ENCODE data around the gene ZNF205. TPM values are rescaled to one million over a fixed set of nuclear protein-coding genes. Genes with fewer than 3 reads are reported as not detected.

ZNF205 gene
- polyA plus RNA-seq, 3 donors = 1.0 to 6.7 (median 1.3) TPM

GRCh38 chr16:3095869-3096268 lies 16.5 kb upstream of the ZNF205 start:
- H3K27ac Mint-ChIP-seq = peak overlapping the region; percentile 67 to 93 (median 85)
- Histone ChIP-seq H3K27me3 (ENCODE audit: control insufficient read depth in 2 of 2, insufficient read depth in 2 of 2, low read length in 2 of 2) (no peaks in the 10 kb centered on the region), H2AFZ (ENCODE audit: insufficient read depth, low read depth, low read length, poor library complexity, severe bottlenecking) (peak overlapping the region; percentile 33), H3K27ac (ENCODE audit: low read depth in 1 of 2, low read length in 2 of 2) (peak overlapping the region; percentile 42 to 77), H3K9me3 (replicated peaks in 1 of 2; ENCODE audit: control insufficient read depth in 1 of 2, insufficient read depth in 1 of 2, low read length in 2 of 2) (no peaks in the 10 kb centered on the region), H3K36me3 (replicated peaks in 1 of 2; ENCODE audit: control insufficient read depth in 1 of 2, insufficient read depth in 2 of 2, low read length in 2 of 2) (no peaks in the 10 kb centered on the region), H3K4me2 (replicated peaks; ENCODE audit: extremely low read depth, low read length, poor library complexity, severe bottlenecking) (peak overlapping the region; percentile 47), H3K9ac (ENCODE audit: insufficient read depth, low read length, poor library complexity, severe bottlenecking) (no peak overlapping the region), H3K79me2 (ENCODE audit: insufficient read depth, low read length) (no peaks in the 10 kb centered on the region), H3K4me1 (ENCODE audit: control insufficient read depth in 1 of 2, insufficient read depth in 2 of 2, low read length in 2 of 2) (peaks cover 36 to 38% of the 10 kb centered on the region in 2 donors), H3K4me3 (replicated peaks in 1 of 3; ENCODE audit: low read depth in 2 of 3, low read length in 3 of 3) (peak overlapping the region in 1 of 3 experiments; percentile 25), H4K20me1 (ENCODE audit: insufficient read depth, low read length) (no peaks in the 10 kb centered on the region)
- H3K4me3 Mint-ChIP-seq = no peak overlapping the region
- H3K27me3 Mint-ChIP-seq (ENCODE audit: low read depth in 3 of 3) = peaks cover 10 to 11% (median 10%) of the 10 kb centered on the region in 3 donors
- peak; percentile 84 to 92 (median 92) for DNase-seq
- peak; percentile 68 for TF ChIP-seq CTCF (IDR thresholded peaks at IDR 0.05)
- WGBS (ENCODE audit: insufficient coverage) = no CpG with 5 or more reads among the region's 4 CpGs
- no peaks in the 10 kb centered on the region for H3K36me3 Mint-ChIP-seq
- H3K4me1 Mint-ChIP-seq = peaks cover 36% of the 10 kb centered on the region
- H3K9me3 Mint-ChIP-seq = no peaks in the 10 kb centered on the region
- intact Hi-C loops (cut with micrococcal nuclease) = loop anchor here in 1 of 2 donors (1.0 kb wide), 1 partner anchor 33 kb away; no protein-coding TSS in a partner anchor

- Histone ChIP-seq H3K79me2 (ENCODE audit: insufficient read depth, low read length) (no peaks in the 10 kb centered on the region), H3K9ac (ENCODE audit: insufficient read depth, low read length, poor library complexity, severe bottlenecking) (no peak overlapping the region), H3K27me3 (ENCODE audit: control insufficient read depth in 2 of 2, insufficient read depth in 2 of 2, low read length in 2 of 2) (no peaks in the 10 kb centered on the region), H2AFZ (ENCODE audit: insufficient read depth, low read depth, low read length, poor library complexity, severe bottlenecking) (peak overlapping the region; percentile 33), H3K4me2 (replicated peaks; ENCODE audit: extremely low read depth, low read length, poor library complexity, severe bottlenecking) (peak overlapping the region; percentile 47), H3K9me3 (replicated peaks in 1 of 2; ENCODE audit: control insufficient read depth in 1 of 2, insufficient read depth in 1 of 2, low read length in 2 of 2) (no peaks in the 10 kb centered on the region), H3K4me3 (replicated peaks in 1 of 3; ENCODE audit: low read depth in 2 of 3, low read length in 3 of 3) (peak overlapping the region in 1 of 3 experiments; percentile 25), H3K36me3 (replicated peaks in 1 of 2; ENCODE audit: control insufficient read depth in 1 of 2, insufficient read depth in 2 of 2, low read length in 2 of 2) (no peaks in the 10 kb centered on the region), H3K4me1 (ENCODE audit: control insufficient read depth in 1 of 2, insufficient read depth in 2 of 2, low read length in 2 of 2) (peaks cover 41 to 43% of the 10 kb centered on the region in 2 donors), H4K20me1 (ENCODE audit: insufficient read depth, low read length) (no peaks in the 10 kb centered on the region), H3K27ac (ENCODE audit: low read depth in 1 of 2, low read length in 2 of 2) (peak overlapping the region; percentile 42 to 77)
- 25% methylated on average over 4 of the region's 6 CpGs for WGBS (ENCODE audit: insufficient coverage)
- Mint-ChIP-seq H3K4me3 (no peak overlapping the region), H3K36me3 (no peaks in the 10 kb centered on the region), H3K27ac (peak overlapping the region; percentile 67 to 93 (median 85)), H3K4me1 (peaks cover 41% of the 10 kb centered on the region), H3K9me3 (peaks cover 0 to under 1% (median 0%) of the 10 kb centered on the region in 7 donors), H3K27me3 (ENCODE audit: low read depth in 3 of 3) (peaks cover 10 to 11% (median 10%) of the 10 kb centered on the region in 3 donors)
- DNase-seq = peak; percentile 52 to 83 (median 72)
- TF ChIP-seq CTCF (IDR thresholded peaks at IDR 0.05) = no peak
- intact Hi-C loops (cut with micrococcal nuclease) = loop anchor here in 1 of 2 donors (1.0 kb wide), 1 partner anchor 33 kb away; no protein-coding TSS in a partner anchor
Measured at GRCh38 chr16:3096362-3096761, 16.0 kb upstream of the ZNF205 start.
